Transverse colon (tissue), 4 donors: Measurements from ENCODE around the gene NGDN.

Experiments used
- EP300 ChIP-seq: sonication (generic); formaldehyde crosslinking; IDR thresholded peaks from one replicate; pipeline ENCODE4 v1.6.1; 2017; ENCODE audit warnings: antibody characterized with exemption, low read depth
- POLR2A ChIP-seq: fragments of 450-650 bp; IDR thresholded peaks from one replicate; pipeline ENCODE4 v1.6.1; 2016; ENCODE audit warnings: antibody characterized with exemption, mild to moderate bottlenecking, moderate library complexity
- POLR2AphosphoS5 ChIP-seq, 3 donors: sonication (generic); formaldehyde crosslinking; IDR thresholded peaks; one replicate each; pipeline ENCODE4 v1.6.1; 2016; ENCODE audit warnings: antibody characterized with exemption in 3 of 3
- TF ChIP-seq, protein P1 (sequence below), 5 experiments: fragments of 200-600 bp in 3 of 5; fragments of 450-650 bp in 2 of 5; sonication (generic) in 3 of 5; IDR thresholded peaks; 1 replicate in 2 of 5; 2 replicates in 3 of 5; pipeline ENCODE4 v1.5.1; 2016 to 2017; ENCODE audit warnings: antibody characterized with exemption in 5 of 5, inconsistent platforms in 3 of 5, mild to moderate bottlenecking in 2 of 5, moderate library complexity in 1 of 5

DNA sequence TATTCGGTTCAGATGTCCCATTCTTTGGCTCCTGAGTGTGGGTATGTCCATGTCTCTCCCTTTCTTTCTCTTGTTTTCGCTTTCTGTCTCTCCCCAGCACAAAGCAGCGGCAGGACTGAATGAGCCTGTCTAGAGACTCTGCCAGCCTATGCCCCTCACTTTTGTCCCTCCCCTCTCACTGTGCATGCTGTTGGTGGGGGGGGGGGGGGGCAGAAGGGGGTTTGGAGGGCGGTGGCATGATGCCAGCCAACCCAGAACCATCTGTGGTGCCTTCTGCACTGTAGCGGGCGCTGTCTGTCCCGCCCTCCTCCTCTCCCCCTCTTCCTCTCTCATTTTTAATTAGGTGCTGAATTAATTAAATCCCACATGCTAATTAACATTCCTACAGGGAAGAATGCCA is 17.7 kb downstream of the NGDN start:
- TF ChIP-seq, protein P1, sequence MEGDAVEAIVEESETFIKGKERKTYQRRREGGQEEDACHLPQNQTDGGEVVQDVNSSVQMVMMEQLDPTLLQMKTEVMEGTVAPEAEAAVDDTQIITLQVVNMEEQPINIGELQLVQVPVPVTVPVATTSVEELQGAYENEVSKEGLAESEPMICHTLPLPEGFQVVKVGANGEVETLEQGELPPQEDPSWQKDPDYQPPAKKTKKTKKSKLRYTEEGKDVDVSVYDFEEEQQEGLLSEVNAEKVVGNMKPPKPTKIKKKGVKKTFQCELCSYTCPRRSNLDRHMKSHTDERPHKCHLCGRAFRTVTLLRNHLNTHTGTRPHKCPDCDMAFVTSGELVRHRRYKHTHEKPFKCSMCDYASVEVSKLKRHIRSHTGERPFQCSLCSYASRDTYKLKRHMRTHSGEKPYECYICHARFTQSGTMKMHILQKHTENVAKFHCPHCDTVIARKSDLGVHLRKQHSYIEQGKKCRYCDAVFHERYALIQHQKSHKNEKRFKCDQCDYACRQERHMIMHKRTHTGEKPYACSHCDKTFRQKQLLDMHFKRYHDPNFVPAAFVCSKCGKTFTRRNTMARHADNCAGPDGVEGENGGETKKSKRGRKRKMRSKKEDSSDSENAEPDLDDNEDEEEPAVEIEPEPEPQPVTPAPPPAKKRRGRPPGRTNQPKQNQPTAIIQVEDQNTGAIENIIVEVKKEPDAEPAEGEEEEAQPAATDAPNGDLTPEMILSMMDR (IDR thresholded peaks at IDR 0.05) = no peak
- TF ChIP-seq POLR2AphosphoS5 (IDR thresholded peaks at IDR 0.05) = no peak
- TF ChIP-seq POLR2A = no peak
- TF ChIP-seq EP300 = no peak
